Measurements from ENCODE around the gene ARCN1.
"Not testable (repeated sequence)": the region's sequence is repeated elsewhere in the genome, so short reads cannot be mapped to it uniquely, and the experiment has no call there.

GRCh38 chr11:118577995-118578394 lies 5.8 kb downstream of the ARCN1 start:
- TF ChIP-seq CTCF, EZH2phosphoT487, EZH2 (IDR thresholded peaks at IDR 0.05): not testable (repeated sequence)
